Measurements from ENCODE around the gene CTAG1B.
"Not testable (repeated sequence)": the region's sequence is repeated elsewhere in the genome, so short reads cannot be mapped to it uniquely, and the experiment has no call there.

CTAG1B gene

GRCh38 chrX:154582994-154583393, 36.1 kb downstream of the CTAG1B start:
- ATAC-seq = not testable (repeated sequence)

- ATAC-seq = peak in 1 of 2 donors; percentile 33
Measured at GRCh38 chrX:154575076-154575475, 44.0 kb downstream of the CTAG1B start.

- ATAC-seq = not testable (repeated sequence)
Measured at GRCh38 chrX:154573061-154573460, 46.0 kb downstream of the CTAG1B start.

GRCh38 chrX:154570361-154570760, 48.7 kb downstream of the CTAG1B start:
- not testable (repeated sequence) for ATAC-seq
